ENCODE measurements around the gene REPIN1.

GRCh38 chr7:150401861-150402631 lies 33.4 kb downstream of the REPIN1 start:
- TF ChIP-seq CTCF (IDR thresholded peaks at IDR 0.05; ENCODE audit: poor library complexity) (no peak), EZH2 (IDR thresholded peaks at IDR 0.05; ENCODE audit: borderline replicate concordance) (no peak), EZH2phosphoT487 (IDR thresholded peaks at IDR 0.05; ENCODE audit: low read depth, severe bottlenecking, unreplicated experiment) (no peak)
